Measurements from ENCODE around the gene SORBS1. TPM values are rescaled to one million over a fixed set of nuclear protein-coding genes. Genes with fewer than 3 reads are reported as not detected.
A peak's percentile ranks its signal among the peaks of the same experiment; 100 is the strongest.

SORBS1 gene
- total and polyA plus RNA-seq, 2 donors (not counting 3 experiments of a cell fraction or from before 2014, with no cell fraction given): 2.0 to 7.9 TPM

- TF ChIP-seq MYC (IDR thresholded peaks at IDR 0.05; ENCODE audit: low read depth, low read length) (no peak), GATA2 (IDR thresholded peaks at IDR 0.05; ENCODE audit: insufficient read depth, insufficient read length, low read depth, low read length) (no peak), FOS (IDR thresholded peaks at IDR 0.05; ENCODE audit: borderline replicate concordance, insufficient read depth, low read length) (no peak), CTCF (IDR thresholded peaks at IDR 0.05; ENCODE audit: extremely low read depth in 1 of 2, insufficient read depth in 1 of 2, low read depth in 1 of 2, low read length in 2 of 2) (no peak), EZH2 (IDR thresholded peaks at IDR 0.05; ENCODE audit: borderline replicate concordance, low read depth, low read length, severe bottlenecking) (no peak), MAX (IDR thresholded peaks at IDR 0.05; ENCODE audit: insufficient read depth, insufficient read length) (no peak), JUN (IDR thresholded peaks at IDR 0.05; ENCODE audit: borderline replicate concordance, insufficient read depth, insufficient read length, low read depth) (no peak), POLR2AphosphoS5 (IDR thresholded peaks at IDR 0.05; ENCODE audit: insufficient read depth, low read depth, low read length) (no peak), POLR2A (IDR thresholded peaks at IDR 0.05; ENCODE audit: low read depth, low read length) (no peak)
- ChIA-PET POLR2A (no interaction called here), CTCF (interaction anchor here (0.6 to 6.1 kb wide), 25 partner anchors 10 to 249 kb away, joined by 3 to 91 read pairs (median 3); partner anchors contain the start of gene TCTN3)
- Histone ChIP-seq H3K9me3 (replicated peaks; ENCODE audit: control insufficient read depth, insufficient read depth, low read length) (no peaks in the 10 kb centered on the region), H3K4me3 (replicated peaks in 1 of 3; ENCODE audit: insufficient read depth in 1 of 3, low read depth in 1 of 3, low read length in 3 of 3) (no peak overlapping the region), H3K27ac (ENCODE audit: insufficient read depth, low read depth, low read length) (peak overlapping the region; percentile 80), H3K4me1 (ENCODE audit: control insufficient read depth, extremely low read depth, insufficient read depth, low read length) (peaks cover 24% of the 10 kb centered on the region), H2AFZ (ENCODE audit: low read depth, low read length) (no peak overlapping the region), H3K4me2 (ENCODE audit: insufficient read depth, low read length) (no peak overlapping the region), H4K20me1 (replicated peaks; ENCODE audit: control insufficient read depth, extremely low read depth, insufficient read depth, low read length) (no peaks in the 10 kb centered on the region), H3K36me3 (ENCODE audit: control insufficient read depth in 2 of 2, extremely low read depth in 1 of 2, insufficient read depth in 2 of 2, low read length in 2 of 2) (no peaks in the 10 kb centered on the region), H3K27me3 (ENCODE audit: control insufficient read depth in 2 of 2, insufficient read depth in 2 of 2, low read length in 2 of 2) (no peaks in the 10 kb centered on the region), H3K9me1 (replicated peaks; ENCODE audit: control insufficient read depth, extremely low read depth, insufficient read depth, low read length) (no peaks in the 10 kb centered on the region), H3K79me2 (ENCODE audit: control insufficient read depth, insufficient read depth, low read length) (no peaks in the 10 kb centered on the region), H3K9ac (replicated peaks; ENCODE audit: extremely low read depth, insufficient read depth, low read length) (no peak overlapping the region)
- dilution Hi-C loops (cut with MboI; ENCODE audit: extremely low pct_ligation_motif_present, low sequenced_read_pairs) (no loop called here), intact Hi-C loops (cut with micrococcal nuclease) (loop anchor here (1.0 to 5.0 kb wide), 3 partner anchors 14 to 373 kb away; no protein-coding TSS in a partner anchor)
- no TSS peak for BruUV-seq (replicated peaks)
- DNase-seq (ENCODE audit: low read depth, low spot score): no peak
- FAIRE-seq: no peak
Measured at GRCh38 chr10:95444792-95445191, 116.4 kb downstream of the SORBS1 start.

All from endothelial cell of umbilical vein (primary cell).